Embryonic facial prominence (tissue), 1 donor: Measurements from ENCODE around the gene FADS1.
A peak's percentile ranks its signal among the peaks of the same experiment; 100 is the strongest.

Source experiments
- DNase-seq: peaks from one replicate; pipeline ENCODE4 v3.0.0-alpha.2; 2016; ENCODE audit errors: extremely low spot score

FADS1 gene

DNA sequence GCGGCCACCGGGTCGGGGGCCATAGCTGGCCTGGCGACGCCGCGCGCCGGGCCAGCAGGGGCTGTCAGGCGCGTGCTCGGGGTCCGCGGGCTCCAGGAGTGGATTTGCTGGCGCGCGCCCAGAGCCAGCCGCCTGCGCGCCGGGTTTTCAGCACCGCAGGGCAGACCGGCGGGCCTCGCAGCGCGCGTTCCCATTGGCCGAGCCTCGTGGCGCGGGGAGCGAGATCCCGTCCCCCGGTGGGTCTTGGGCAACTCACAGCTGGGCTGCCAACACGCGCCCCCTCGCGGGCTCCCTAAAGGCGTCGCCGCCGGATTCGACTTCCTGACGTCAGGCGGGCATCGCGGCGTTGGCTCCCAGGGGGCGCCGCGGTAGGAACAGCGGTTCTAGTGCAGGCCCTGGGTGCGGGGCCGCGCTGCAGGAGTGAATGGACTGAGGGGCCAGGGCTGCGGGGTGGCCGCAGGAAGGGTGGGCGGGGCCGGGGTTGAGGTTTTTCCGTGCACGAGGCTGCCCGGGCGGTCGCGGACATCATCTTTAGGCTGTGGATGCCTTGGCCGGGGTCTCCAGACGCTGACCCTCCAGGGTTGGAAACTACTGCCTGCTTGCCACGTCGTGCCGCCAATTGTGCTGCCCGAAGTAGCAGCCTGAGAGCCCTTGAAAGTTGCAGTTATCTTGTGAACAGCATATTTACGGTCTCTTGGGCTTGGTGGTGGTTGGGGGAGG lies at the start of gene FADS1:
FADS1 (minus strand) TSS at position 268 of the 720 bp plus-strand sequence; CDS start at position 194, 74 bp downstream.
- peak; percentile 78 for DNase-seq

DNA sequence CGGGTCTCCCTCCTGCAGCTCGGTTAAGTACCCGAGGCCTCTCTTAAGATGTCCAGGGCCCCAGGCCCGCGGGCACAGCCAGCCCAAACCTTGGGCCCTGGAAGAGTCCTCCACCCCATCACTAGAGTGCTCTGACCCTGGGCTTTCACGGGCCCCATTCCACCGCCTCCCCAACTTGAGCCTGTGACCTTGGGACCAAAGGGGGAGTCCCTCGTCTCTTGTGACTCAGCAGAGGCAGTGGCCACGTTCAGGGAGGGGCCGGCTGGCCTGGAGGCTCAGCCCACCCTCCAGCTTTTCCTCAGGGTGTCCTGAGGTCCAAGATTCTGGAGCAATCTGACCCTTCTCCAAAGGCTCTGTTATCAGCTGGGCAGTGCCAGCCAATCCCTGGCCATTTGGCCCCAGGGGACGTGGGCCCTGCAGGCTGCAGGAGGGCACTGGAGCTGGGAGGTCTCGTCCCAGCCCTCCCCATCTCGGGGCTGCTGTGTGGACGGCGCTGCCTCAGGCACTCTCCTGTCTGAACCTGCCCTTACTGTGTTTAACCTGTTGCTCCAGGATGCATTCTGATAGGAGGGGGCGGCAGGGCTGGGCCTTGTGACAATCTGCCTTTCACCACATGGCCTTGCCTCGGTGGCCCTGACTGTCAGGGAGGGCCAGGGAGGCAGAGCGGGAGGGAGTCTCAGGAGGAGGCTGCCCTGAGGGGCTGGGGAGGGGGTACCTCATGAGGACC lies 49.6 kb upstream of the FADS1 start:
- DNase-seq = no peak

- no peak for DNase-seq
Observed at GRCh38 chr11:61864814-61865775, 48.3 kb upstream of the FADS1 start.

- DNase-seq = no peak
Observed at GRCh38 chr11:61863548-61864081, 46.8 kb upstream of the FADS1 start.

GRCh38 chr11:61862714-61863547 lies 46.1 kb upstream of the FADS1 start:
- no peak for DNase-seq

- DNase-seq = no peak
Observed at GRCh38 chr11:61861634-61862033, 44.8 kb upstream of the FADS1 start.

GRCh38 chr11:61860054-61860903 lies 43.5 kb upstream of the FADS1 start:
- DNase-seq = no peak

GRCh38 chr11:61855939-61856680 lies 39.3 kb upstream of the FADS1 start:
- DNase-seq = no peak

- no peak for DNase-seq
Observed at GRCh38 chr11:61854966-61855714, 38.3 kb upstream of the FADS1 start.

DNA sequence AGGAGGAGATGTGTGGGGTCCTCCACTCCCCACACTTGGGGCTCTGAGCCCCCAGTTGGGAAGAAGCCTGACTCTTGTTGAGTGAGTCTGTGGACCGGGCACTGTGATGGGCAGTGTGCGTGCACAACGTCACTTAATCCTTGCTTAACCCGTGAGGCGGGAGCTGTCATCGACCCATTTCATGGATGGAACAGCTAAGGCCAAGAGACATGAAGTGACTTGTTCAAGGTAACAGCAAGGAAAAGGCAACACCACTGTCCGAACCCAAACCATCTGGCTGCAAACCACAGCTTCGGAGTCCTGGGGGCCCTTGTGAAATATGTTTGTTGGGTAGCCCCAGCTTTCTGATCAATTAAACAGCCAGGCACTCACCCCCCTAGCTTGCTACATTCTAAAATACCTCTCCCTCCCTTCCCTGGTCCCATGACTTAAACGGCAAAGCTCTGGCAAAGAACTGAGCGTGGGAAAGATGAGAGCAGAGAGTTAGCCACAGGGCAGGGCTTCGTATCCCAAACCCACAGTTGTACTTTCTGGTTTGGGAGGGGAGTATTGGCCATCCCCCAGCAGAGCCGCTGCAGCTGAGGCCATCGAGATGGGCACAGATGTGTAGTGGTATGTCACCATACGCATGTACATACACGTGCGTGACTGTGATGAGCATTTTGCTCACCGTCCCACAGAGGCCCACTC lies 37.5 kb upstream of the FADS1 start:
- no peak for DNase-seq

- no peak for DNase-seq
Observed at GRCh38 chr11:61853698-61854169, 36.9 kb upstream of the FADS1 start.

DNA sequence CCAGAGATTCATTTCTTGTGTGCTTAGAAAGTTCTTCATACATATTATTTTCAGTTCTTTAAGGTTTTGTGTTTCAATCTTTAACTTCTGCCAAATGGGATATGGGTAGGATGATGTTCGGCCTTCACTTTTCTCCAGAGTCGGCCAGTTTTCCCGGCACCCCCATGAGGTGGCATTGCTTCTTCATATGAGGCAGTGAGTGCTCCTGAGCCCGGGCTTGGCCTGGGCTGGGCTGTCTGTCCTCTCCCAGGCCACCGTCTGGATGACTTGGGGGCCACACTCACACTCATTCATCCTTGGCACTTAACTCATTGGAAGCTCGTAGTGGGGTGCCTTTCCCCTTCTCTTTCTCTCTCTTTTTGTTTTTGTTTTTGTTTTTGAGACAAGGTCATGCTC lies 35.1 kb upstream of the FADS1 start:
- no peak for DNase-seq

DNA sequence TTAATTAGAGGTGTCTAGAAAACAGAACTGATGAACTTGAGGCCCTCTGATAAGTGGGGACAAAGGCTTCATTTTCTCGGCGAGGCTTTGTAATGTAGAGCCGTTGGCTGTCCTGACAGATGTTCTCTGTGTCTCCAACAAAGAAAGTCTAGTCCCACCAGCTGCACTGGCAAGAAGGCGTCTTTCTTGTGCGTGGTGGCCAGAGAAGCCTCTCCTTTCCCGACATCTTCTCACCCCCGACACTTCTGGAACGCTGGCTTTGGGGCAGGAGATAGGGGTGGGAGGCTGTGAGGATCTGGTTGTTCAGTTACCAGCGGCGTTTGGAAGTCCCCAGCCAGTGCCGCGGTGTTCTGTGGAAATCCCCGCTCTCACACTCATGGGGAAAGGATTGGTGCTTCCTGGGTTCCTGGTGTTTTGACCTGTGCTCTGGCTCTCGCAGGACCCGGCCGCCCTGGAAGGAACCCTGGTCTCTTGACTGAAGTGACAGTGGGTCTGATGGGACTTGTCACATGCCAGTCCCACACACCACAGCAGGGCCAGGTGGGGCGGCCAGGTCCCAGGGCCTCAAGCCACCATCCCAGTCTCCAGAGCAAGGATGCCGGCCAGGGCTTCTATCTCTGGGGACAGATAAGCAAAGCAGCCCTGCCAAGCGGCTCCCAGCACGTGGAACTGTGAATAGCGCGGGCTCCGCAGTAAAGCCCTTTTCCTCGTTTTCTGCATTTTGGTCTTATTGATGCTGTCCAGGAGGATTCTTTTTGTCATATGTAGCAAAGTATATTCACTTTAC lies 34.5 kb upstream of the FADS1 start:
- no peak for DNase-seq

DNA sequence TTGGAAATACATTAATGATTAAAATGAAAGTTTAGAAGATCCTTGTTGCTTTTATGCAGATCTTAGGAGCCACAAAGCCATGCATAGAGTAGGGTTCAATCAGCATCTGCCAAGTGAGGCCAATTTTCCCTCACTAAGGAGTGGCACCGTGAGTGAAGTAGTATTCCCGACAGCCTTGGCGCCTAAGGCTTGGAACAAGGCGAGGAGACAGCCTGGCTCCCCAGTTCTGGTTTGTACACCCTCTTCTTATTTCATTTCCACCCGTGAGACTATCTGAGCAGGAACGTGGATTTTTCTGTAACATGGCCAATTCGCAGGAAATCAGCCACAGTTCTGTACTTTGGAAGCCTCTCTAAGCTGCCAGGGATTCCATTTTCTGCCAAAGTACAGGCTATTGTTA lies 33.9 kb upstream of the FADS1 start:
- DNase-seq = no peak

DNA sequence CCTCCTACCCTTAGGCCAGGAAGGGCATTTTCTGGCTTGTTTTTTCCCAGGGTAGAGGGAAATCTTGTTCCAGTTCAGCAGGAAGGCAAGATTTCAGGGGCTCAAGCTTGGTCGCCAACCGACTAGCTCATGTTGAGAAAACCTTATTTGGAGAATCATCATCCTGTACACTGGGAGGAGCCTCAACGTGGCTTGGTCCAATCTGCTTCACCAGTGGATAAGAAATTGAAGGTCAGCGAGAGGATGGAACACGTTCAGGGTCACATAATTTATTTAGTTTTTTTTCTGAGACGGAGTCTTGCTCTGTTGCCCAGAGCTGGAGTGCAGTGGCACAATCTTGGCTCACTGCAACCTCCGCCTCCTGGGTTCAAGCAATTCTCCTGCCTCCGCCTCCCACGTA lies 31.8 kb upstream of the FADS1 start:
- no peak for DNase-seq

DNA sequence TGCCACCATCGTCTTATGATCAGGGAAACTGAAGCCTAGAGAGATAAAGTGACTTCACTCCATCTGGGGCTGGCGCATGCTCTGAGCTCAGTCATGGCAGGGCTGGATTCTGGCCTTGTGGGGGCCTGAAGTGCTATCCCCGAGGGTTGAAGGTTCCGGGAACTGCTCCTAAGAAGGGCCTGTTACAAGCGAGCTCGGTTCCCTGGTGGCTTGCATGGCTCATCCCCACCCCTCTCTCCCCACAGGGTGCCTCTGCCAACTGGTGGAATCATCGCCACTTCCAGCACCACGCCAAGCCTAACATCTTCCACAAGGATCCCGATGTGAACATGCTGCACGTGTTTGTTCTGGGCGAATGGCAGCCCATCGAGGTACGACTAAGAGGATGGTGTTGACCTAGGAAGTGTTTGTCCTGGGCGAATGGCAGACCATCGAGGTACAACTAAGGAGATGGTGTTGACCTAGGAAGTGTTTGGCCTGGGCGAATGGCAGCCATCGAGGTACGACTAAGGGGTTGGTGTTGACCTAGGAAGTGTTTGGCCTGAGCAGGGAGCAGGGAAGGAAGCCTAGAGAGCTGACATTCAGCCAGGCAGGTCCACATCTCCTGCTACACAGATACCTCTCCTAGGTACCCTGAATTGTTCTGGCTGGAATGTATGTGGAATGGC lies 31.2 kb upstream of the FADS1 start:
- DNase-seq = no peak
